Measurements from ENCODE around the gene IFNA1. TPM values are rescaled to one million over a fixed set of nuclear protein-coding genes. Genes with fewer than 3 reads are reported as not detected.

The IFNA1 gene
- polyA plus RNA-seq (not detected in 3 replicates), polyA minus RNA-seq (not detected in 3 replicates)
- not detected for polyA plus RNA-seq (2011; ENCODE audit: low read depth)
- not detected in 2 replicates for polyA plus RNA-seq (2011; cell fraction: cytosol; rRNA removed)
- not detected in 2 replicates for polyA plus RNA-seq (2011; cell fraction: nucleus; rRNA removed)
- polyA plus RNA-seq (2012; ENCODE audit: low replicate concordance): 0.82 TPM in 1 of 2 replicates, not detected in the other
- not detected for polyA minus RNA-seq (2011; cell fraction: cytosol; rRNA and poly(A)+ RNA removed)
- not detected in 2 replicates for polyA minus RNA-seq (2011; cell fraction: nucleus; rRNA and poly(A)+ RNA removed)

- Histone ChIP-seq H3K79me2 (ENCODE audit: control insufficient read depth, insufficient read depth, low read length) (no peaks in the 10 kb centered on the region), H3K9me3 (ENCODE audit: control insufficient read depth, low read depth, low read length) (no peaks in the 10 kb centered on the region), H3K9me1 (ENCODE audit: control insufficient read depth, extremely low read depth, insufficient read depth, low read length) (no peaks in the 10 kb centered on the region), H3K4me3 (ENCODE audit: control insufficient read depth in 2 of 3, extremely low read depth in 1 of 3, insufficient read depth in 2 of 3, low read depth in 1 of 3, low read length in 3 of 3) (no peak within 1 kb of the TSS), H4K20me1 (ENCODE audit: control insufficient read depth, extremely low read depth, insufficient read depth, low read length) (no peaks in the 10 kb centered on the region), H3K9ac (ENCODE audit: control insufficient read depth, extremely low read depth, insufficient read depth, low read length) (no peak within 1 kb of the TSS), H3K4me1 (ENCODE audit: control insufficient read depth, extremely low read depth, insufficient read depth, low read length) (no peaks in the 10 kb centered on the region), H3K27me3 (ENCODE audit: control insufficient read depth, extremely low read depth, insufficient read depth, low read length) (peaks cover 7% of the 10 kb centered on the region), H3K27ac (ENCODE audit: control insufficient read depth, insufficient read depth, low read length) (no peak within 1 kb of the TSS), H3K4me2 (ENCODE audit: control insufficient read depth, extremely low read depth, insufficient read depth, low read depth, low read length) (no peak within 1 kb of the TSS), H3K36me3 (ENCODE audit: control insufficient read depth in 2 of 2, extremely low read depth in 1 of 2, insufficient read depth in 2 of 2, low read length in 2 of 2) (no peaks in the 10 kb centered on the region), H2AFZ (ENCODE audit: control insufficient read depth, low read length) (no peak within 1 kb of the TSS)
- FAIRE-seq: no peak
- dilution Hi-C loops (cut with MboI; ENCODE audit: extremely low pct_ligation_motif_present, low sequenced_read_pairs): no loop called here
- TF ChIP-seq CTCF (optimal IDR thresholded peaks at IDR 0.05 in 1 of 3, IDR thresholded peaks at IDR 0.05 in 1 of 3, conservative IDR thresholded peaks at IDR 0.05 in 1 of 3; ENCODE audit: extremely low read depth in 1 of 3, insufficient read depth in 2 of 3, low read length in 3 of 3) (no peak), EZH2 (IDR thresholded peaks at IDR 0.05; ENCODE audit: low read length) (no peak)
- no peak for DNase-seq (ENCODE audit: low read depth, low spot score)
These were observed at the start of gene IFNA1 for GRCh38 chr9:21440139-21440538. TSS of gene IFNA1 (plus strand) at chr9:21440439. CDS start at chr9:21440508, 69 bp downstream.

DNA sequence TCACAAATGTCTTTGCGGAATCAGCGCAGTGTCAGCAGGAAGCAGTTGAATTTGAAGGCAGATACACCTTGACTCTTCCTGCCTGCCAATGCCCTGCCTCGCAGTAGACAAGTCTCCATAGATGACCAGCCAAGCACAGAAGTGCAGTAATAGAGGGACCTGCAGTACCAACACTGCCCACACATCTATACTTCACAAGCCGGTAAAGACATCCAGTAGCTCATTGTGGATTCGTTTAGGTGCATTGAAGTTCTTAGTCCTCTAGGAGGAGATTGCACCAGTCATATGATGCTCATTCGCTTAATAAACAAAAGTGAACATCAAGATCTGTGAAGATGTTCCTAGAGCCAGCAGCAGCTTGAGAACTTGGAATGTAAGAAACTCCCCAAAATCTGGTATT lies 48.0 kb upstream of the IFNA1 start:
- H3K4me1 ChIP-seq (ENCODE audit: control insufficient read depth, extremely low read depth, insufficient read depth, low read length): no peaks in the 10 kb centered on the region
- peak in 2 of 3 experiments; percentile 24 to 49 for TF ChIP-seq CTCF (optimal IDR thresholded peaks at IDR 0.05 in 1 of 3, IDR thresholded peaks at IDR 0.05 in 1 of 3, conservative IDR thresholded peaks at IDR 0.05 in 1 of 3; ENCODE audit: extremely low read depth in 1 of 3, insufficient read depth in 2 of 3, low read length in 3 of 3)
- TF ChIP-seq EZH2 (IDR thresholded peaks at IDR 0.05; ENCODE audit: low read length): no peak
- H3K9me1 ChIP-seq (ENCODE audit: control insufficient read depth, extremely low read depth, insufficient read depth, low read length): no peaks in the 10 kb centered on the region
- no peaks in the 10 kb centered on the region for H4K20me1 ChIP-seq (ENCODE audit: control insufficient read depth, extremely low read depth, insufficient read depth, low read length)
- no peak overlapping the region for H3K27ac ChIP-seq (ENCODE audit: control insufficient read depth, insufficient read depth, low read length)
- H3K9ac ChIP-seq (ENCODE audit: control insufficient read depth, extremely low read depth, insufficient read depth, low read length): no peak overlapping the region
- no peak for DNase-seq (ENCODE audit: low read depth, low spot score)
- H3K27me3 ChIP-seq (ENCODE audit: control insufficient read depth, extremely low read depth, insufficient read depth, low read length): peaks cover 56% of the 10 kb centered on the region
- no peaks in the 10 kb centered on the region for H3K36me3 ChIP-seq (ENCODE audit: control insufficient read depth in 2 of 2, extremely low read depth in 1 of 2, insufficient read depth in 2 of 2, low read length in 2 of 2)
- H2AFZ ChIP-seq (ENCODE audit: control insufficient read depth, low read length): no peak overlapping the region
- H3K79me2 ChIP-seq (ENCODE audit: control insufficient read depth, insufficient read depth, low read length): no peaks in the 10 kb centered on the region
- no peak overlapping the region for H3K4me3 ChIP-seq (ENCODE audit: control insufficient read depth in 2 of 3, extremely low read depth in 1 of 3, insufficient read depth in 2 of 3, low read depth in 1 of 3, low read length in 3 of 3)
- dilution Hi-C loops (cut with MboI; ENCODE audit: extremely low pct_ligation_motif_present, low sequenced_read_pairs): no loop called here
- FAIRE-seq: no peak
- H3K4me2 ChIP-seq (ENCODE audit: control insufficient read depth, extremely low read depth, insufficient read depth, low read depth, low read length): no peak overlapping the region
- no peaks in the 10 kb centered on the region for H3K9me3 ChIP-seq (ENCODE audit: control insufficient read depth, low read depth, low read length)
